SU-DHL-6 (cell line): ENCODE data around the gene CABP4.

Source experiments
- H2AFZ ChIP-seq: fragments of 200-600 bp; sonication (generic); 2 replicates; pipeline ENCODE4 v1.6.1; 2014; ENCODE audit warnings: low read depth, mild to moderate bottlenecking, moderate library complexity, mixed read lengths, antibody characterized with exemption, low read length; ENCODE audit not compliant: severe bottlenecking
- H3F3A ChIP-seq: fragments of 200-600 bp; shearing (Covaris generic); 2 replicates; pipeline ENCODE4 v1.6.0; 2016; ENCODE audit warnings: antibody characterized with exemption, mild to moderate bottlenecking; ENCODE audit not compliant: insufficient read depth
- H3K27ac ChIP-seq: fragments of 200-600 bp; sonication (generic); 2 replicates; pipeline ENCODE4 v1.5.1; 2016; ENCODE audit warnings: low read depth, mild to moderate bottlenecking, low read length, moderate library complexity, mixed read lengths
- H3K27me3 ChIP-seq: fragments of 200-600 bp; sonication (generic), shearing (Covaris generic); 2 replicates; pipeline ENCODE4 v1.6.0; 2014; ENCODE audit warnings: mild to moderate bottlenecking, low read length
- H3K36me3 ChIP-seq: fragments of 200-600 bp; sonication (generic); 2 replicates; pipeline ENCODE4 v1.6.1; 2014; ENCODE audit warnings: mild to moderate bottlenecking, low read length, mixed read lengths
- H3K4me2 ChIP-seq: fragments of 300-600, 200-600 bp; shearing (Covaris generic), sonication (generic); 2 replicates; pipeline ENCODE4 v1.6.0; 2014; ENCODE audit warnings: low read length, low read depth, mild to moderate bottlenecking; ENCODE audit not compliant: poor library complexity, severe bottlenecking
- H3K4me3 ChIP-seq: fragments of 200-600 bp; sonication (generic); 2 replicates; pipeline ENCODE4 v1.5.1; 2014; ENCODE audit warnings: antibody characterized with exemption, low read length, mild to moderate bottlenecking, mixed read lengths; ENCODE audit not compliant: insufficient read depth, poor library complexity, severe bottlenecking
- H3K79me2 ChIP-seq: fragments of 200-600 bp; sonication (generic); 2 replicates; pipeline ENCODE4 v1.6.1; 2014; ENCODE audit warnings: mild to moderate bottlenecking, low read length, moderate library complexity; ENCODE audit not compliant: insufficient read depth
- H3K9ac ChIP-seq: fragments of 200-600 bp; sonication (generic); 2 replicates; pipeline ENCODE4 v1.7.0; 2014; ENCODE audit warnings: mild to moderate bottlenecking, low read length
- H3K9me2 ChIP-seq: fragments of 200-600 bp; sonication (generic); replicated peaks from 2 replicates; pipeline ENCODE4 v1.6.1; 2014; ENCODE audit warnings: low read length; ENCODE audit not compliant: insufficient read depth
- H3K9me3 ChIP-seq: fragments of 200-600 bp; sonication (generic); 2 replicates; pipeline ENCODE4 v1.6.1; 2014; ENCODE audit warnings: low read length, mixed read lengths; ENCODE audit not compliant: insufficient read depth
- H4K20me1 ChIP-seq: fragments of 200-600 bp; sonication (generic); 2 replicates; pipeline ENCODE4 v1.6.1; 2014; ENCODE audit warnings: low read depth, mild to moderate bottlenecking, antibody characterized with exemption, low read length, moderate library complexity, mixed read lengths
- CTCF ChIP-seq: fragments of 200-600 bp; sonication (generic); IDR thresholded peaks from one replicate; pipeline ENCODE4 v1.5.1; 2017; ENCODE audit warnings: antibody characterized with exemption, mild to moderate bottlenecking, low read length, moderate library complexity; ENCODE audit not compliant: insufficient read depth, poor library complexity, severe bottlenecking
- EZH2phosphoT487 ChIP-seq: fragments of 200-600 bp; sonication (generic), shearing (Covaris generic); conservative IDR thresholded peaks from 2 replicates; pipeline ENCODE4 v1.6.1; 2018; ENCODE audit warnings: mild to moderate bottlenecking, antibody characterized with exemption, low read length, moderate library complexity, mixed read lengths

CABP4 gene

GRCh38 chr11:67458266-67458665, 3.1 kb downstream of the CABP4 start:
- Histone ChIP-seq H3K27ac (peak overlapping the region; percentile 99), H3K79me2 (no peaks in the 10 kb centered on the region), H3K9me3 (no peaks in the 10 kb centered on the region), H3K4me2 (no peak overlapping the region), H3K9me2 (no peaks in the 10 kb centered on the region), H3K27me3 (no peaks in the 10 kb centered on the region), H3K4me3 (no peak overlapping the region), H3K9ac (peak overlapping the region; percentile 54; the same call in 1 of the 2 replicates), H2AFZ (no peak overlapping the region), H3F3A (peaks cover 37% of the 10 kb centered on the region), H4K20me1 (no peaks in the 10 kb centered on the region), H3K36me3 (no peaks in the 10 kb centered on the region)
- no peak for TF ChIP-seq CTCF
- no peak for TF ChIP-seq EZH2phosphoT487

GRCh38 chr11:67463186-67463585, 8.0 kb downstream of the CABP4 start:
- Histone ChIP-seq H3F3A (peaks cover 73% of the 10 kb centered on the region), H3K9me3 (no peaks in the 10 kb centered on the region), H3K9me2 (no peaks in the 10 kb centered on the region), H3K9ac (no peak overlapping the region), H3K4me3 (no peak overlapping the region), H3K79me2 (peaks cover 17% of the 10 kb centered on the region), H3K27ac (peak overlapping the region; percentile 75), H3K36me3 (no peaks in the 10 kb centered on the region), H3K4me2 (no peak overlapping the region), H4K20me1 (no peaks in the 10 kb centered on the region), H3K27me3 (no peaks in the 10 kb centered on the region), H2AFZ (no peak overlapping the region)
- TF ChIP-seq EZH2phosphoT487 (no peak), CTCF (no peak)

GRCh38 chr11:67463680-67464410, 8.7 kb downstream of the CABP4 start:
- H3K9ac ChIP-seq: peak overlapping the region; percentile 99
- peak overlapping the region; percentile 49 for H3K4me3 ChIP-seq
- peaks cover 69% of the 10 kb centered on the region for H3F3A ChIP-seq
- H3K27ac ChIP-seq: peak overlapping the region; percentile 75
- H4K20me1 ChIP-seq: no peaks in the 10 kb centered on the region
- no peaks in the 10 kb centered on the region for H3K36me3 ChIP-seq
- no peaks in the 10 kb centered on the region for H3K27me3 ChIP-seq
- H3K9me3 ChIP-seq: no peaks in the 10 kb centered on the region
- H3K9me2 ChIP-seq: no peaks in the 10 kb centered on the region
- peaks cover 20% of the 10 kb centered on the region for H3K79me2 ChIP-seq
- H2AFZ ChIP-seq: no peak overlapping the region
- TF ChIP-seq EZH2phosphoT487 (no peak), CTCF (no peak)
- H3K4me2 ChIP-seq: peak overlapping the region; percentile 89
